ENCODE measurements around the gene SHLD2.
"Not testable (repeated sequence)": the region's sequence is repeated elsewhere in the genome, so short reads cannot be mapped to it uniquely, and the experiment has no call there.

SHLD2 gene

DNA sequence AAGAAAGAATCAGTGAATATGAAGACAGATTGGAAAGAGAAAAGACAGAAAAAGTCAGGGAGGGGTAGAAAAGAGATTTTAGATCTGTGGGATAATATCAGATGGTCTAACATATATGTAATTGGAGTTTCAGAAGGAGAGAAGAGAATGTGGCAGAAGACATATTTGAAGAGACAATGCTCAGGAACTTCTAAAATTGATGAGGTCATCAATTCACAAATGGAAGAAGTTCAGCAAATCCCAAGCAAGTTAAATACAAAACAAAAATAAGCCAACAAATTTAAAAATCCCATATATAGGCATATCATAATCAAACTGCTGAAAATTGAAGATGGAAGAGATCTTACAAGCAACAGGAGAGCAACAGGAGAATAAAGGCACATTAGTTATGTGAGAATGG, 42.5 kb downstream of the SHLD2 start:
- DNase-seq (ENCODE audit: low read depth in 2 of 2) = not testable (repeated sequence)

DNA sequence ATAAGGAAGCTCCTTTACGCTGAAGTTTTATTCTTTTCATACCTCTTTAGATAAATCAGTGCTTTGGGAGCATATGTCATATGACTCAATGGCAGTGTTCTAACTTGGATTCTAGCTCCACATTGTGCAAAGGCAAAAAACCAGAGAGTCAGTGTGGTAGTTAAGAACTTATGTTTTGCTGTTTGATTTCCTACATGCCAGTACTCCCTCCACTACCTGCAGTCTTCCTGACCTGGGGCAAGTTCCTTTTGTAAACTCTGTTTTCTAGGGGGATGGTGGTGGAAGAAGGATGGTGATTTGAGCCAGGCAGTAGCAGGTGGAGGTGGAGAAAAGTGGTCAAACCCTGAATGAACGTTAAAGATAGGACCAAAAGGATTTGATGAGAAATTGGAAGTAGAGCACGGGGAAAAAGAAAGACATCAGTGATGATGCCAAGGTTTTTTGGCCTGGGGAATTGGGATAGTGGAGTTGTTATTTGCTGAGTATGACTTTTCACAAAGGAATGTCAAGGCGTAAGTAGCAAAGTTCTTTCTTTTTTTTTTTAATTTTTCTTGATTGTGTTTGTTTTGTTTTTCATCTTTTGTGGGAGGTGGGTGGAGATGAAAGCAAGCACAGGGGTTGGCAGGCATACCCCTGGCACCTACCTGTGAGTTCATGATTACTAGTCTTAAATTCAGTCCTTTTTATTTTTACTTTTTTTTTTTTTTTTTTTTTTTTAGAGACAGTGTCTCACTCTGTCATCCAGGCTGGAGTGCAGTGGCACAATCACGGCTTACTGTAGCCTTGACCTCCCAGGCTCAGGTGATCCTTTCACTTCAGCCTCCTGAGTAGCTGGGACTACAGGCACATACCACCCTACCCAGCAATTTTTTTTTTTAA, 47.5 kb downstream of the SHLD2 start:
- DNase-seq (ENCODE audit: low read depth in 2 of 2) = not testable (repeated sequence)

DNA sequence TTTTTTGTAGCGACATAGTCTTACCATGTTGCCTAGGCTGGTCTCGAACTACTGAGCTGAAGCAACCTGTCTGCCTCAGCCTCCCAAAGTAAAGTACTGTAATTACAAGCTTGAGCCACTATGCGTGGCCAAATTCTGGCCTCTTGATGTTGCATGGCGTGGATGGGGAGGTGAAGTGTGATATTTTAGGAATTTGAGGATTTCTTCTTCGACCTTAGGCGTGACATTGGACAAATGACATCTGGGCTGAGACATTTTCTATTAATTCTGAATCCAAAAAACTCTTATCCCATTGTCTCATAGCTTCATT, 48.1 kb downstream of the SHLD2 start:
- DNase-seq (ENCODE audit: low read depth in 2 of 2) = not testable (repeated sequence)

DNA sequence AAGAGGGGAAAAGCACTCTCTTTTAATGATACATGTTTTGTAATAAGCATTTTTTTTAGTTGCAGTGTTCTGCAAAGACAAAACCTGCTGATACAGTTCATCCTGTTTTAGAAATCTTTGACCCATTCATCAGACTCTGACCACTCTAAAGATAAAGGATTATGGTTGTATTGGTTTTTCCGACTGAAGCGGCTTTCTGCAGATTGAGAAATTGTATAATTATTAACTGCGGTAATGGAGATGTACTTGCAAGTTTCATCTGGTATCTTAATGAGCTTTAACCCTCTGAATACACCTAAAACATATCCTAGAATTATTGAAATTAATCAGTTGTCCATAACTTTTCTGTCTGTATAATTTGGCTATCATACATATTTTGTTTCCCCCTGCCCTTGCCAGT, 50.6 kb downstream of the SHLD2 start:
- not testable (repeated sequence) for DNase-seq (ENCODE audit: low read depth in 2 of 2)

DNA sequence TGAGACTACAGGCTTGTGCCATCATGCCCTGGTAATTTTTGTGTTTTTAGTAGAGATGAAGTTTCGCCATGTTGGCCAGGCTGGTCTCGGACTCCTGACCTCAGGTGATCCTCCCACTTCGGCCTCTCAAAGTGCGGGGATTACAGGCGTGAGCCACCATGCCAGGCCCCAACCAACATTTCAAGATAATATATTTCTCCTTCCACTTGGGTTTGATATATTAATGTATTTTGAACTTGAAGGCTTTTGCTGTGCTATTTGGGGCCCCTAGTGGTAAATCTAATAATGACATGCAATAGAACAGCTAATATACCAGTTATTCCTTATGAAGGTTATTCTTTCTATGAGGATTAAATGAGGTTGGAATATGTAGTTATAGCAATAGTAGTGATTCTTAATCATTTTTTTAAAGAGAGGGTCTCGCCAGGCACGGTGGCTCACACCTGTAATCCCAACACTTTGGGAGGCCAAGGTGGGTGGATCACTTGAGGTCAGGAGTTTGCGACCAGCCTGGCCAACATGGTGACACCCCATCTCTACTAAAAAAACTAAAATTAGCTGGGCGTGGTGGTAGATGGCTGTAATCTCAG, 54.1 kb downstream of the SHLD2 start:
- DNase-seq (ENCODE audit: low read depth in 2 of 2) = not testable (repeated sequence)

DNA sequence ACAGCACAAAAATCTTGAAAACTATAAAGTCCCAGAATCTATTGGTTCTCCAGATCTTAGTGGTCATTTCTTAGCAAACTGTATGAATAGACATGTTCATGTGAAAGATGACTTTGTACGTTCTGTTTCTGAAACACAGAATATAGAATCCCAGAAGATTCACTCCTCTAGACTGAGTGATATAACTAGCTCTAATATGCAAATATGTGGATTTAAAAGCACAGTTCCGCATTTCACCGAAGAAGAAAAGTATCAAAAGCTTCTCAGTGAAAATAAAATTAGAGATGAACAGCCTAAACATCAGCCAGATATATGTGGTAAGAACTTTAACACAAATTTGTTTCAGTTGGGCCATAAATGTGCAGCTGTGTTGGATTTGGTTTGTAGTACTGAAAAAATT, 56.5 kb downstream of the SHLD2 start:
- not testable (repeated sequence) for DNase-seq (ENCODE audit: low read depth in 2 of 2)

DNA sequence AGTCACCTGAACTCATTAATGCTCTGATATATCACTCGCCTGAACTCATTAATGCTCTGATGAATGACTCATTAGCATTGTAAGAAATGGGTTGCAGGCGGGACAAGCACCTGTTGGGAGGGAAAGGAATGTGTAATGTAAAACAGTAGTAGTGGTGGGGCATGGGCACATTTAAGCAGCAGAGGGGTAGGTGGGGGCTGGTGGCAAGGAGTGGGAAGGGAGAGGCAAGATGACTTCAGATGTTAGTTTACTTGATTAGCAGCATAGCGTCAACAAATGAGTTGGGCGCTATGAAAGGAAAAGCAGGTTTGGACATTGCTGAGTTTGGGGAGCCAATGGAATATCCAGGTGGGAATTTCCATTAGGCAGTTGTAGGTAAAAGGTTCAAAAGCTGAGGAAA, 61.8 kb downstream of the SHLD2 start:
- DNase-seq (ENCODE audit: low read depth in 2 of 2) = not testable (repeated sequence)

DNA sequence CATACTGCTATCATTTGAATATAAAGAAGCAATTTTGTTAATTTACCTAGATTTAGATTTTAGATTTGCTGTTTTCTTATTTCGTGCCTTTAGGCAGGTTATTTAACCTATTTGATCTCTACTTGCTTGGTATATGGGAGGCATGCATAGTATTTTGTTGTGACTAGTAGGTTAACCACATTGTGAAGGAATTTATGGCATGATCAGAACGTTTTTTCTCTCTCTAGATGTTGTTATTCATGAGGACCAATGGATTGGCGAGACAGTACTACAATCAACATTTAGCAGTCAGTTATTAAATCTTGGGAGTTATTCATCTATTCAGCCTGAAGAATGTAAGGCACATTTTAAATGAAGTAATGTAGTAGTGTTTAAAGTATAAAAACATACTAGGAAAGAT, 62.8 kb downstream of the SHLD2 start:
- DNase-seq (ENCODE audit: low read depth in 2 of 2) = not testable (repeated sequence)

DNA sequence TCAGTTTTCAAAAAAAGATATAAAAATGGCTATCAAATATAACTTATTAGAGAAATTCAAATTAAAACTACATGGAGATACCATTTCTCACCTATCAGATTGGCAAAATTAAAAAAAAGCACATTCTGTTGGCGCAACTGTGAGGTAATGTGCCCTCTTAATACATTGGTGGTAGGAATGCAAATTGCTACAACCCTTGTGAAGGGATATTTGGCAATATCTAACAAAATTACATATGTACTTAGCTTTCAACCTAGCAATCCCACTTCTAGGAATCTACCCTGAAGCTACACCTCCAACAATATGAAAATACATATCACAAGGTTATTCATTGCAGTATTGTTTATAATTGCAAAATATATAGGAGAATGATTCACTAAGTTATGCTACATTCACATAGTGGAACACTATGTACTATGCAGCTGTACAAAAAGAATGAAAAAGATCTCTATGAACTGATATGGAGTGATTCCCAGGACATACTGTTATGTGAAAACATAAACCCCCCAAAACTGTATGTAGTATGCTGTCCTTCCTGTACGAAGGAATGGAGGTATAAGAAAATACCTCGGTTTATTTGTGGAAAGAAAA, 67.8 kb downstream of the SHLD2 start:
- DNase-seq (ENCODE audit: low read depth in 2 of 2) = not testable (repeated sequence)

DNA sequence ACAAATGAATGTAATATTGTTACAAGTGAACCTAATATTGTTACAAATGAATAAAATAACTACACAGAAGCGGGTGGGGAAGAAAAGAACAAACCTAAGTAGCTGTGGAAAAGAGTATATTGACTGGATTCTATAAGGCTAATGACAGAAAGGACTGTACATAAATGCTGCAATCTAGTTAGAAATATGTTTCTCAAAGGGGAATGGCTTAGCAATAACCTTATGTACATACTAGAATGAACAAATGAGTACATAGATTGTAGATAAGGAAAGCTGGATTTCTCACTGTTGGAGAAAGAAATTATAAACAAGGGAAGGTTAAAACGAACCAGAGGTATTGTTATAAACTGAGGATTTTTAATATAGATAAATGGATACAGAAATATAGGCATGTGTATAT, 68.4 kb downstream of the SHLD2 start:
- DNase-seq (ENCODE audit: low read depth in 2 of 2) = not testable (repeated sequence)

DNA sequence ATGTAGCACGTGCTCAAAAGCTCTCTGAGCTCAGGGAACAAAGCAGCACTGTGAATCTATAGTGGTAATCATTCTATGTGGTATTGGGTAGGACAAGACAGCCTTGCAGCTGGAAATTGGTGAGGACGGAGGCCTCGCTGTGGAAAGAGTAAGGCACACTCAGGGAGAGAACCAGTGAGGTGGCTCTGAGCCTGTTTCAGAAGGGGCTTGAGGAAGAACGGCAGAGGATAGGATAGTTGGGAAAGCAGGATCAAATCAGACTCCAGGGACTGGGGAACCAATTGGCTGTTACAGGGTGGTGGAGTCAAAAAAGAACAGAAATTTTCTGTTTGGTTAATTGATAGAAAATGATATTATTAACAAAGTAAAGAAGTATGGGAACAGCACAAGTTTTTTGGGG, 74.9 kb downstream of the SHLD2 start:
- DNase-seq (ENCODE audit: low read depth in 2 of 2) = not testable (repeated sequence)

DNA sequence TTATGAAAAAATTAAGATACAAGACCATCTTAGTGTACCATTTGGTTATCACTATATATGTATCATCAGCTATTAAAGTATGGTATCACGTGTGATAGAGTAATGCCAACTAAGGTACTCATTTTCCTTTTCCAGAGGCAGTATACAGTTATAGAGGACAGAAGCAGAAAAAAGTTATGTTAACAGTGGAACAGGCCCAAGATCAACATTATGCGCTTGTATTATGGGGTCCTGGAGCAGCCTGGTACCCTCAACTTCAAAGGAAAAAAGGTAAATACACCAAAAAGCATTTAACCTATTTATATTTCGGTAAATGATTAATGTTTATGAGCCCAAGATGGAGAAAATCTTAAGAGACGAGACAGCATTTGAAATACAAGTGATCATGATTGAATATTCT, 75.7 kb downstream of the SHLD2 start:
- not testable (repeated sequence) for DNase-seq (ENCODE audit: low read depth in 2 of 2)

DNA sequence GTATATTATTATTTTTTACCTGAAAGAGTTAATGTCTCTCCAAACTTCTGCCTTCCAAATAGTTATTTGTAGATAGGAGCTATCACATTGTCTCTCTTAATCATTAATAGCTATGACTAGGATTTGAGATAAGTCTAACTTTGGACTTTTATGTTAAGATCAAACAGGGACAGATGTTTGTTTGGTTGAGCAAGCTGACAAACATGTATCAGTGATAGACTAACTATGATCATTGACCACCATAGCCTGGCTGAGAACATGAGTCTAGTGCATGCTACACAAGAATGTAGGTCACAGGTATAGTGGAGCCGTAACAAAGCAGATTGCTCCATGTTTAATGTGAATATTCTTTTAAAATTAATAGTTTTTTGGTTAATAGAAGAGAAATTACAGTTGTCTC, 76.7 kb downstream of the SHLD2 start:
- DNase-seq (ENCODE audit: low read depth in 2 of 2) = not testable (repeated sequence)

DNA sequence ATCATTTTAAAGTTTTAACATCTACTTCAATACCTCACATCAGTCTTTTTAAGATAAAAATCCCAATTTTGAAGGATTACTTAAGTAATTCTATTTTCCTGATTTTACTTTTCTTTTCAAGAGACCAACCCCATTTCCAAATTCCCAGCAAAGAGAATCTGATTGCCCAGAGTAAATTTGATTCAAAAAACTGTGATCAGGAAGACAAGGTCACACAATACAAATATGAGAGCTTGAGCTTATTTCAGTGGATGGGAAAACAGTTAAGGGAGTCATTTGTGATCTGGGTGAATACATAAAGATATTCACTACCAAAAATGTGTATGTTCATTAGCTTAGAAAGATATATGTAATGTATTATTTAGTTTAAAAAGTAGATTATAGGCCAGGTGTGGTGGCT, 77.2 kb downstream of the SHLD2 start:
- DNase-seq (ENCODE audit: low read depth in 2 of 2) = not testable (repeated sequence)

DNA sequence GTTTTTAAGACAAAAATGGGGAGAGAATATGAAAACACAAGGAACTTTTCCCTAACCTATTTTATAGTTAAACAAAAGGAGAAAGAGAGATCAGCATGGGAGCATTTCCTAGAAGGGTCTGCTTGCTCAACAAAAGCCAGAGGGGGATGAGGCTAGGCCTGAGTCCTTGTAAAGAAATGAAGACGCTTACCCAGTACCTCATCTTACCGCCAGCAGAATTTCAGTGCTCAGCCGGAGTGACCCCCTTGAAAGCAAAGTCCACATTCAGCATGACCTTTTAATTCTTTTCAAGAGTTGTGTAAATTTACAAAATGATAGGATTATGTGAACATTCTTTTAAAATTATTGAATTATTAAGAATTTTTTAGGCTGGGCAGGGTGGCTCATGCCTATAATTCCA, 82.6 kb downstream of the SHLD2 start:
- DNase-seq (ENCODE audit: low read depth in 2 of 2) = not testable (repeated sequence)

DNA sequence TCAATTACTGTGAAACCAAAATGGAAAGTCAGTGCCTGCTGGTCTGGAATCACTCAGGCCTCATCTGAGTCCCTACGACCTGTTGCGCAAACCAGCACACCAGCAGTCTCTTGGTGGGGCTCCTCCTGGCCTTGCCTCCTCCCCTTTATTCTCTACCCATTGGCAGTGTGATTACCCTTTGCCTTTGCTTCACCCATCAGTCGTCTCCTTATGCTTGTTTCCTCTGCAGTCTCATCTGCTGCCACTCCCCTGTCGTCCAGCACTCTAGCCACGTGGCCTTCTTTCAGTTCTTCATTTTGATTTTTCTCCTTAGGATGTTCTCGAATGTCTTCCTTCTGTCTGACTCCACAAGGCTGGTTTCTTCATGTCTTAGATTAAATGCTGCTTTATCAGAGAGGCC, 89.4 kb downstream of the SHLD2 start:
- not testable (repeated sequence) for DNase-seq (ENCODE audit: low read depth in 2 of 2)

DNA sequence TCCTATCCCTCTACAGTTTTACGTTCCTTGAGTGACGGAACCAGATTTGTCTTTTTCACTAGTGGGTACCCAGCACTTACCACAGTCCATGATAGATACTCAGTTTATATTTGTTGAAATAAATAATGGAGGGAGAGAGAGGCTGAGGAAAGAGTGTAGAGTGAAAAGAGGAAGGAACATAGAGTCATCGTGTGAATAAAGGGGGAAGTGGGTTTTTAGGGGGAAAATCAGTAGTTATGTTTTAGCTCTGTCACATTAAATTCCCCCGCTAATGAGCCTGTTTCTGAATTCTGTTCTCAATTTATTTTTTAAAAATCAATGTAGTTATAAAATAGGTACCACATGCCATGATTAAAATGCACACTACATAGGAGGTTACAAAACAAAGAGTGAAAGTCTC, 91.0 kb downstream of the SHLD2 start:
- DNase-seq (ENCODE audit: low read depth in 2 of 2) = not testable (repeated sequence)

DNA sequence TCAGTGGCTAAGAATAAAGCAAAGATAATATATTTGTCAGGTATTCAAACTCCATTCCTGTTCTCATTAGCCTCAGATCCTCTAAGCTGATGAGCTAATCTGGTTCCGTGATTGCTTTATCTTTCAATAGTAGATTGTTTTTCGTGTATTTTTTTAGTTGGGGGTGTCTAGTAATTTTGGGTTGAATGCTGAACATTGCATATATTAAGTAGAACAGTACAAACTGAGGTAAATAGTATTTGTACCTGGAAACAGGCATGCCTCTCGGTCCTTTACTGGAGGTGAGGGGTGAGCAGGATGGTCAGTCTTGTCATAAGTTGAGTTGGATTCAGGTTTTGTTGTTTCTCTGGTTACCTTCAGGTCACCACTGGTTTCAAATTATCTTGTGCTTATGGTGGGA, 92.6 kb downstream of the SHLD2 start:
- DNase-seq (ENCODE audit: low read depth in 2 of 2) = not testable (repeated sequence)

DNA sequence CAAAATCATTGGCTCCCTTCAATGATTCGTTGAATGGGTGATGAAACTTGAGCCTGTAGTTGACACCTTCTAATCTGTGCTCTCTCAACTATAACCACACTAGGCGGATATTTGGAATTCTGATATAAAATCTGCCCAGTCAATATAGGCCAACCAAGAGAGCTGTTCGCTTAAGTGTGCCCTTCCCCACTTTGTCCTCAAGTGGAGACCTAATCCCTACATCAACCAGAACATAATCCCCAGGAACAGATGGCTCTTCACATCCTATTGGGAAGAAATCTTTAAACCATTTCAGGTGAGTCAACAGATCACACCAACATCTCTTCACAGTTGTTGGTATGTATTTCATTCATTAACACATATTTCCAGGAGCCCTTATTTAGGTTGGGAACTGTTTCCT, 96.8 kb downstream of the SHLD2 start:
- not testable (repeated sequence) for DNase-seq (ENCODE audit: low read depth in 2 of 2)

DNA sequence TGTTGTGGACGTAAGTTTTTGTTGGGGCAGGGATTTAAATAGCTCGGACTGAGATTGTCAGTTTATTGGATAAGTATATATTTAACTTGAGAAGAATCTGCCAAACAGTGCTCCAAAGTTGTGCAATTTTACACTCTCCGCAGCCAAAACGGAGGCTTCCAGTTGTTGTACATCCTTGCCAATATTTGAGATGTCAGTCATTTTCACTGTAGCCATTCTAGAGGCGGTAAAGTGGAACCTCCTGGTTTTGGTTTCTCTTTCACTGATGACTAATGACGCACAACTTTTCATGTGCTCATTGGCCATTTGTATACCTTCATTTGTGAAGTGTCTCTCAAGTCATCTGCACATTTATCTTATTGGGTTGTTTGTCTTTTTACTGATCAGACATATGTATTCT, 105.9 kb downstream of the SHLD2 start:
- not testable (repeated sequence) for DNase-seq (ENCODE audit: low read depth in 2 of 2)

DNA sequence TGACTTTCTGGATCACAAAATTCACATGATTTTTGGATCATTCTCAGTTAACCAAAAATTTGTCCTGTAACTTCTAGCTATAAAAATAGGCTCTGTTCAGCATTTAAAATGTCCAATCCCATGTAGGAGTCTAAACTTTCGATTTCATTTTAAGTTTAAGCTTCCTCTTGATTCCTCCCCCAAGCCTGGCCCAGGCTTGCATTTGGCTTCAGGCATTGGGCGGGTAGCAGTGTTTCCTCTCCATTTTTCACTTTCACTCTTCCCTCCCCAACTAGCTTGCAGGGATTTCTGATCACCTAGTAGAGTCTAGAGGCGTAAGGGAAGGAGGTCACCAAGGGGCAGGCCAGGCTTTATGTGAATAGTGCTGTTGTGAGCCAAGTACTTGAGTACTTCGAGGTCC, 109.8 kb downstream of the SHLD2 start:
- not testable (repeated sequence) for DNase-seq (ENCODE audit: low read depth in 2 of 2)

DNA sequence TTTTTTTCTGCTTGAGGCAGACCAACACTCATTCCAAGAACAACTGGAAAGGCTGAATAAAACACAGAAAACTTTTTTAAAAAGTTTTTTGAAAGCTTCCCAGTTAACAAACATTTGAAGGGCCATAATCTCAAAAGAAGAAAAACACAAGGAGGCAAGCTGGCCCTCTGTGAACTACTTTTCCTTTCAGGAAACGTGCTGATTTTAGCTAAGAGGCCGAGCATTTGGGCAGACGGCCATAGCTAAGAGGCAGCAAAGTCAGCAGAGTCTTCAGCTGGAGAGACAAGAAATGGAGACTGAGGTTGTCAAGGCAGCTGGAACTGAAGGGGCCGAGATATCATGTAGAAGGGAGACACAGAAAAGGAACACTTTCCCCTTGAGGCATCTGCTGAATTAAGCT, 111.9 kb downstream of the SHLD2 start:
- DNase-seq (ENCODE audit: low read depth in 2 of 2) = not testable (repeated sequence)

DNA sequence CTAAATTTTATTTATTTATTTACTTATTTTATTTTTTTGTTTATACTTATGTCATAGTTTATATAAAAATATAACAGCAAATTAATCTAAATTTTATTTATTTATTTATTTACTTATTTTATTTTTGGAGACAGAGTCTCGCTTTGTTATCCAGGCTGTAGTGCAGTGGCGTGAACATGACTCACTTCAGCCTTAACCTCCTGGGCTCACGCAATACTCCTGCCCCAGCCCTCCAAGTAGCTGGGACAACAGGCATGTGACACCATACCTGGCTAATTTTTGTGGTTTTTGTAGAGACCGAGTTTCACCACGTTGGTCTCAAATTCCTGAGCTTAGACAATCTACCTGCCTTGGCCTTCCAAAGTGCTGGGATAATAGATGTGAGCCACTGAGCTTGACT, 115.3 kb downstream of the SHLD2 start:
- not testable (repeated sequence) for DNase-seq (ENCODE audit: low read depth in 2 of 2)
